Stimulated activated CD4-positive, alpha-beta T cell treated with anti-CD3 and anti-CD28 coated beads, Interleukin-15, amount 100 ng/mL, for 1 hour (primary cell): ENCODE measurements around the gene FXR1.

Experiments used
- DNase-seq, 2 donors: peaks; one replicate each; pipeline ENCODE4 v3.0.0-alpha.2; 2020; ENCODE audit warnings: low read depth in 1 of 2, low spot score in 1 of 2

The FXR1 gene

DNA sequence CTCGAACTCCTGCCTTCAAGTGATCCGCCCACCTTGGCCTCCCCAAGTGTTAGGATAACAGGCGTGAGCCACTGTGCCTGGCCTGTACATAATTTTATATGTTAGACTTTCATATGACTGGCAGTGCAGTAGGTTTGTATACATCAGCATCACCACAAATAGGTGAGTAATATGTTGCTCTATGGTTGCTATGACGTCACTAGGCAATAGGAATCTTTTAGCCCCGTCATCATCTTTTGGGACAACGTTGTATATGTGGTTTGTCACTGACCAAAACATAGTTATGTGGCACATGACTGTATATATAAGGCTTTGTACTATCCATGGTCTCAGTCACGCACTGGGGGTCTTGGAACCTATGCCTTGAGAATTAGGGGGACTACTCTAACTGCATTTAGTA is 94.1 kb downstream of the FXR1 start:
- DNase-seq = no peak

DNA sequence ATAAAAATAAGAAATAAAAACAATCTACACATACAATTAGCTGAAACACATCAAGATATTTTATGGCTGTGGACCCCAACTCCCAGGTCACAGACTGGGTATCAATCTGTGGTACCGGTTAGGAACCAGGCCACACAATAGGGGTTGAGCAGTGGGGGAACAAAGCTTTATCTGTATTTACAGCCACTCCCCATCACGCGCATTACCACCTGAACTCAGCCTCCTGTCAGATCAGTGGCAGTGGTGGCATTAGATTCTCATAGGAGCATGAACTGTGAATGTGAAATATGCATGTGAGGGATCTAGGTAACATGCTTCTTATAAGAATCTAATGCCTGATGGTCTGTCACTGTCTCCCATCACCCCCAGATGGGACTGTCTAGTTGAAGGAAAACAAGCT is 94.8 kb downstream of the FXR1 start:
- DNase-seq = no peak

DNA sequence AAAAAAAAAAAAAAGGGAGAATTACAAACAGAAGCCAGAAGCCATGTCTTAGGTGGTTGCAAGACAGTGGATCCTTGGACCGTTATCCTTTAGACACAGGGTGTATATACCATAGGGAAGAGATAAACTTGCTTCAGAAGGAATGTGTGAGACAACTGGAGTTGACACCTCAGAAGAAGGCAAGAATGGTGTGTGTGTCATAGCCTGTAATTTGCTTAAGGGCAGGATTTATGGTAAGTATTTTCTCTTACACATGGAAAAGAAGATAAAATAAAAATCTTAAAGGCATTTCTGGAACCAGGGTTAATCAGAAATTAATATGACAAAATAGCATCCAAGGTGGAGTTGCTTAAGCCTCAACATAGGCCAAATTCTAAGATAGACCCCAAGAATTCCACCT is 96.3 kb downstream of the FXR1 start:
- DNase-seq = no peak

DNA sequence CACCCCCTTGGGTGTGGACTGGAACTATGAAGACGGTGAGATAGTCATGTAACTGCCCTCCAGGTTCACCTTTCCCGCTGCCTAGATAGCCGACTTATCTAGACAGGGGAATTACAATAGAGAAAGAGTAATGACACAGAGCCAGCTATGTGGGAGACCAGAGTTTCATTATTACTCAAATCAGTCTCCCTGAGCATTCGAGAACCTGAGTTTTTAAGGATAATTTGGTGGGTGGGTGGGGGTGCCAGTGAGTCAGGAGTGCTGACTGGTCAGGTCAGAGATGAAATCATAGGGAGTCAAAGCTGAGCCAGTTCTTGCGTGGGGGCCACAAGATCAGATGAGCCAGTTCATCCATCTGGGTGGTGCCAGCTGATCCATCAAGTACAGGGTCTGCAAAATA is 96.8 kb downstream of the FXR1 start:
- DNase-seq = no peak

DNA sequence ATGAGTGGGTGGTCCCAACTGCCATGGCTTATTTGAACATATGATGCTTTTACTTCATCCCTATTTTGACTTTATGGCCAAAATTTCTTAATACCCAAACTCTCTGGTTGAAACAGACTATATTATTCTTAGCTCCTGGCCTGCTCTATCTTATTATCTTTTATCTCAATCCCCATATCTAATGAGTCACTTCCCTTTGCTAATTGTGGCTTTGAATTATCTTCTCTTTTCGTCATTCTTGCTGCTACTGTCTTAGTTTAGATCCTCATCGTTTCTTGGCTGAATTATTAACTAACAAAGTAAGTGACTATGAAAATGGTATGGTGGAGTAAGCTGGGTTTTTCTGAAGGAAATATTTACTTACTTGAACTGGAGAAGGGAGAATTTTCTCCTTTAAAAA is 105.2 kb downstream of the FXR1 start:
- DNase-seq = no peak

DNA sequence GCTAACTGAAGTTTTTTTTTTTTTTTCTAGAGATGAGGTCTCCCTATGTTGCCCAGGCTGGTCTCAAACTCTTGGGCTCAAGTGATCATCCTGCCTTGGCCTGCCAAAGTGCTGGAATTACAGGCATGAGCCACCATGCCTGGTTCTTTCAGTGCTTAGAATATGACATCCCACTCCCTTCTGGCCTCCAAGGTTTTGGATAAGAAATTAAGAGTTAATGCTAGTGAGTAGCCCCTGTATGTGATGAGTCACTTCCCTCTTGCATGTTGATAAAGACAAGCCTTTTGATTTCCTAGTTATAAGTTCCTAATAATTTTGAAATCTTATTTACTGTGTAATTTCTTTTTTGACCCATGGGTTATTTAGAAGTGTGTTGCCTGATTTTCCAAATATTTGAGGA is 112.7 kb downstream of the FXR1 start:
- no peak for DNase-seq

DNA sequence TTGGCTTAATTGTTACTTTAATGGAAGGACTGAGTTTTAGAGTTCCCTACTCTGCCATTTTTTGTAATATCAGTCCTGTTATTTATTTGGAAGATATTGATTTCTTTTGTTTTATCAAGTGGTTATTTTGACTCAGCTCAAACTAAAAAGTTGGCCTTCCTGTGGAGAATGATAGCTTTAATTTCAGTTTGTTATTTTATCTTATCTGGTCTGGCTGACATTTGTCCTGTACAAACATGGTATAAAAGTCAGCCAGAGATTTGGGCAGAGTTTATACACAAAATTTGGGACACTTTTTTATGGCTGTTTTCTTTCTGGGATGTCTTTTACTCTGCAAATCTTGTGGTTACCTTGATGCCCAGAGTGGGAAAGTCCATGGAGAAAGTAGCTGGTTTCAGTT is 118.5 kb downstream of the FXR1 start:
- no peak for DNase-seq
